Activated naive CD4-positive, alpha-beta T cell (primary cell): Measurements from ENCODE around the gene MPP1.

Experiments
- DNase-seq, 4 experiments: peaks; one replicate each; lab custom pipeline; 2025; lab: John Stamatoyannopoulos, UW

Gene MPP1

DNA sequence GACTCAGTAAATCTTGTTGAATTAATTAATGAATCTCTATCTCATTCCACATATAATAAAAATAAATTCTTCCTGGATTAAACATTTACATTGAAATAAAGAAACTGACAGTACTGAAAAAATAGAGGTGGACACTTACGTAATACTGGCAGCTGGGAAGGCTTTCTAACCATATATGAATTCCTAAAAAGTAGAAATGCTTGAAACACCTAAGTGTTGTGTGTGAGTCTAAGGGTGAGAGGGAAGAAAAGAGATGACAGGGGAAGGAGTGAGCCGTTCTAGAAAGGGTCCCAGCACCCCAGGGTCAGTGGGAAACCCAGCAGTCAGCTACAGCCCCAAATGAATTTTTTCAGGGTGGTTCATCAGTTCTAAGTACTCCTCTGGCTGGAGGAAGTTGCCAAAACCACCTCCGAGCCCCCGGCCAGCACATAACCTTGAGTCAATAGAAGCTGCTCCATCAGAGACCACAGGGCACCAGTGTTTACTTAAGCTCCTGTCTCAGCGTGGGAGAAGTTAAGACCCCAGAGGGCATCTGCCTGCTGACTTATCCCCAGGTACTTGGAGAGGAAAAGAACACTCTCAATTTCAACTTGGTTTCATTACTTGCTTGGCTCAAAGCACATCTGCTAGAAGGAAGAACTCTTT is 72.7 kb downstream of the MPP1 start:
- DNase-seq, result no peak

DNA sequence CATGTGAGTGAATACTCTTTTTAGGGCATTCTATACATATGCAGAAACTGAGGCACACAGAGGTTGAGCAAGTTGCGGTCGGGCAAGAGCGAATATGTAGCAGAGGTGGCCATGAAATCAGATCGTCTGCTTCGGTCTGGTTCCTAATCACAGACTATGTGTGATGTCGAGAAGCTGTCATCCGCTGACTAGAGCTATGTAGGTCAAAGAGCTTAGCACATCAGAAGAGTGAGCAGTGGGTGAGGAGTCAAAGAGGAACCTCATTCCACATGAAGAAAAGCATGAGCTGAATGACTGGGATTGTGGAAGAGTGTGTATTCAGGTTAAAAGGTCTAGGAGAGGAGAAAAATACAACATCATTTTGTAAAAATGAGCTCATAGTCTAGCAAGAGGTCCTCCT is 73.4 kb downstream of the MPP1 start:
- no peak for DNase-seq

DNA sequence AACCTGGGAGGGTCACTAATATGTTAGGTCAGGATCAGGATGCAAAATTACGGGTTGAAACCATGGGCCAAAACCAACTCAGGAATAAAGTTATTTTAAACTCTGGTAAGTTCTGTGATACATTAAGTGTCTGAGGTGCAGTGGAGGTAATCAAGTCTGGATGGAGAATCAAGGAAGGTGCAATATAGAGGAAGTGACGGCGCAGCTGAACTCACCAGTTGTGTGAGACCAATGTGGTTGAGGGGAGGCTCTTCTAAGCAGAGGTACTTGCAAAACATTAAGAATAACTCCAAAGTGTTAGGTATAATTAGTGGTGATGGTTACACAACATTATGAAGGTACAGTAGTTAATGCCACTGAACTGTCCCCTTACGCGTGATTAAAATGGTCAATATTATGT is 74.1 kb downstream of the MPP1 start:
- DNase-seq, result no peak

DNA sequence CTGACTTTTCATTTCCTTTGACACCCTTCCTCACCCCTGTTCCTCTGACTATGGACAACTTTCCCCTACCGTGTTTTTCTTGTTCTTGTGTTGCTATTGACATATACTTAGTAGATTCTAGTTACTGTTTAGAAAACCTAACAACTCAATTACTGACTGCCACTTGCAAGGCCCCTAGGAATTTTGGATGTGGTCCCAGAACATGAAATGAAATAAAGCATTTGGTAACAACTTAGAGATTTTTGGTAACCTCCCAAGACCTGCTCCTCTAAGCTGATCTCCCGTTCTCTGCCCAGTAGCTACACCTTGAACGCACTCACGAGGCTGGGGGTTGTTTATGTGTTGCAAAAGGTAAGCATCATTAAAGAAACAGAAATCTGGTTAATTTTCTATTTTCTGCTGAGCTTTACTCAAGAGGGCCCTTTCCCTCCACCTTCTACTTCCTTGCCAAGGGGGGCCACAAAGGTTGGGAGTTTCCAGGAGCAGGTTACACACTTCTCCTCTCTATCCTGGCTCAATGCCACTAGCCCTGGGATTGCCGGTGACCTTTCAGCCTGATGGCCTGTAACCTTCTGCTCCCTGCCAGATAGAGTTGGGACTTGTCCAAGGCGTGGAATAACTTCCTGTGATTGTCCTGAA is 74.9 kb downstream of the MPP1 start:
- DNase-seq, result no peak

- no peak for DNase-seq
These were observed 75.8 kb downstream of the MPP1 start for GRCh38 chrX:154729439-154729838.
